Chondrocyte (in vitro differentiated cells): Measurements from ENCODE around the gene ASTN1. TPM values are rescaled to one million over a fixed set of nuclear protein-coding genes. Genes with fewer than 3 reads are reported as not detected.

ENCODE experiments used
- DNase-seq: peaks from one replicate; pipeline ENCODE4 v3.0.0; 2021; ENCODE audit warnings: mixed read lengths, low spot score
- H3K27ac Mint-ChIP-seq: one replicate; pipeline ENCODE4 v1.8.0; 2021; ENCODE audit warnings: mild to moderate bottlenecking, moderate library complexity, mixed read lengths; ENCODE audit not compliant: unreplicated experiment
- H3K27me3 Mint-ChIP-seq: 2 replicates; pipeline ENCODE4 v1.8.0; 2021; ENCODE audit warnings: low read depth, mixed read lengths
- H3K36me3 Mint-ChIP-seq: 2 replicates; pipeline ENCODE4 v1.8.0; 2021; ENCODE audit warnings: low read depth, mixed read lengths
- H3K4me1 Mint-ChIP-seq: 2 replicates; pipeline ENCODE4 v1.8.0; 2021; ENCODE audit warnings: low read depth, mild to moderate bottlenecking, mixed read lengths
- H3K4me3 Mint-ChIP-seq: one replicate; pipeline ENCODE4 v1.8.0; 2021; ENCODE audit warnings: mild to moderate bottlenecking, moderate library complexity, mixed read lengths; ENCODE audit not compliant: unreplicated experiment
- H3K9me3 Mint-ChIP-seq: 2 replicates; pipeline ENCODE4 v1.8.0; 2021; ENCODE audit warnings: low read depth, mixed read lengths
- CTCF ChIP-seq: fragments of 200-600 bp; sonication (generic); IDR thresholded peaks from 2 replicates; pipeline ENCODE4 v1.5.0; 2021; ENCODE audit warnings: antibody characterized with exemption, mild to moderate bottlenecking, moderate library complexity
- total RNA-seq: library from RNA; stranded (reverse); gene quantifications from 3 replicates; pipeline ENCODE4 v1.2.1, GENCODE V29; 2021

ASTN1 gene
- total RNA-seq, 1 donor from 2014 or later = not detected

GRCh38 chr1:177091040-177091439 is 73.5 kb downstream of the ASTN1 start:
- Mint-ChIP-seq H3K4me3 (no peak overlapping the region), H3K36me3 (no peaks in the 10 kb centered on the region), H3K4me1 (no peaks in the 10 kb centered on the region), H3K9me3 (peaks cover under 1% of the 10 kb centered on the region), H3K27me3 (peaks cover 1% of the 10 kb centered on the region), H3K27ac (no peak overlapping the region)
- DNase-seq = no peak
- TF ChIP-seq CTCF = no peak

GRCh38 chr1:177088966-177089365 is 75.5 kb downstream of the ASTN1 start:
- Mint-ChIP-seq H3K36me3 (no peaks in the 10 kb centered on the region), H3K27me3 (peaks cover 6% of the 10 kb centered on the region), H3K4me1 (no peaks in the 10 kb centered on the region), H3K4me3 (no peak overlapping the region), H3K27ac (no peak overlapping the region), H3K9me3 (no peaks in the 10 kb centered on the region)
- no peak for DNase-seq
- no peak for TF ChIP-seq CTCF

- TF ChIP-seq CTCF = no peak
- DNase-seq = no peak
- no peaks in the 10 kb centered on the region for H3K4me1 Mint-ChIP-seq
- H3K36me3 Mint-ChIP-seq = no peaks in the 10 kb centered on the region
- H3K27ac Mint-ChIP-seq = no peak overlapping the region
- peaks cover 10% of the 10 kb centered on the region for H3K27me3 Mint-ChIP-seq
- H3K4me3 Mint-ChIP-seq = no peak overlapping the region
- H3K9me3 Mint-ChIP-seq = no peaks in the 10 kb centered on the region
Observed at GRCh38 chr1:177082855-177083693, 81.4 kb downstream of the ASTN1 start.

- Mint-ChIP-seq H3K27me3 (peaks cover 9% of the 10 kb centered on the region), H3K9me3 (no peaks in the 10 kb centered on the region), H3K4me3 (no peak overlapping the region), H3K27ac (no peak overlapping the region), H3K36me3 (no peaks in the 10 kb centered on the region), H3K4me1 (no peaks in the 10 kb centered on the region)
- TF ChIP-seq CTCF = no peak
- DNase-seq = no peak
Observed at GRCh38 chr1:177080564-177080963, 83.9 kb downstream of the ASTN1 start.

GRCh38 chr1:177077734-177078499 is 86.6 kb downstream of the ASTN1 start:
- Mint-ChIP-seq H3K4me1 (no peaks in the 10 kb centered on the region), H3K36me3 (no peaks in the 10 kb centered on the region), H3K27ac (no peak overlapping the region), H3K4me3 (no peak overlapping the region), H3K27me3 (peaks cover 4% of the 10 kb centered on the region), H3K9me3 (no peaks in the 10 kb centered on the region)
- TF ChIP-seq CTCF = no peak
- DNase-seq = no peak
